Measurements from ENCODE around the gene POU2AF3.
"Not testable (repeated sequence)": the region's sequence is repeated elsewhere in the genome, so short reads cannot be mapped to it uniquely, and the experiment has no call there.

Gene POU2AF3

GRCh38 chr11:111298413-111299100 lies at the start of gene POU2AF3:
Gene POU2AF3 (plus strand): TSS chr11:111298546. CDS start chr11:111298582, 36 bp downstream.
- FAIRE-seq: no peak
- no peak for TF ChIP-seq POLR2A (IDR thresholded peaks at IDR 0.05; ENCODE audit: low read depth, low read length)
- DNase-seq (ENCODE audit: insufficient read length, low spot score): no peak

DNA sequence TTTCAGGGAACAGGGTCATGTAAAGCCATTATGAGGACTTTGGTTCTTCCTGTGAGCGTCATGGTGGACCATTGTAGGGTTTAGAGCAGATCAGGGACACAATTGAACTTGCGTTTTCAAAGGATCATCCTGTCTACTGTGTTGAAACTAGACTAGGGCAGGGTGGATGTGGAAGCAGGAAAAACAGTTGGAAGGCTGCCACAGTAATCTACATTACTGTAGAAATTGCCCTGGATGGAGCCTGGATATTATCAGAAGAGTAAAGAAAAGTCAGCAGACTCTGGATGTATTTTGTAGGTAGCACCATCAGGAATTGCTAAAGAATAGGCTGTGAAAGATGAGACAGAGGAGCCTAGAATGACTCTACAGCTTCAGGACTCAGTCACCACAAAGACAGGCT lies 47.4 kb upstream of the POU2AF3 start:
- no peak for DNase-seq (ENCODE audit: insufficient read length, low spot score)
- FAIRE-seq: no peak
- no peak for TF ChIP-seq POLR2A (IDR thresholded peaks at IDR 0.05; ENCODE audit: low read depth, low read length)

GRCh38 chr11:111253131-111253530 lies 45.2 kb upstream of the POU2AF3 start:
- no peak for DNase-seq (ENCODE audit: insufficient read length, low spot score)
- no peak for FAIRE-seq
- TF ChIP-seq POLR2A (IDR thresholded peaks at IDR 0.05; ENCODE audit: low read depth, low read length): no peak

DNA sequence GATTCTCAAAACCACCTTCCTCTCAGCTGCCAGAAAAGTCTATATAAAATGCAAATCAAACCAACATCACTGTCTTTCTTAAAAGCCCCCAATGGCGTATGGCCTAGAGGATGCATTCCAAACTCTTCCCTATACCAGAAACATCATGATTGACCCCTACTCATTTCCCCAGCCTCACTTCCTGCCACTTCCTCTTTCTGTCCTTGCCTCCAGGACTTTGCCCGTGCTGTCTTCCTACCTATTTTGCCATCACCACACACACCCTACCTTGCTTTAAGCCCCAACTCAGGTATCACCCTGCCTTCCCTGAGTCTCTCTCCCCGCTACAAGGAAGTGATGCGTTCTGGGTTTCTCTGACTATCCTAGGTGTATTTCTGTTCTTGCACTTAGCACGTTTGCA lies 44.7 kb upstream of the POU2AF3 start:
- DNase-seq (ENCODE audit: insufficient read length, low spot score) (no peak), FAIRE-seq (no peak)
- no peak for TF ChIP-seq POLR2A (IDR thresholded peaks at IDR 0.05; ENCODE audit: low read depth, low read length)

DNA sequence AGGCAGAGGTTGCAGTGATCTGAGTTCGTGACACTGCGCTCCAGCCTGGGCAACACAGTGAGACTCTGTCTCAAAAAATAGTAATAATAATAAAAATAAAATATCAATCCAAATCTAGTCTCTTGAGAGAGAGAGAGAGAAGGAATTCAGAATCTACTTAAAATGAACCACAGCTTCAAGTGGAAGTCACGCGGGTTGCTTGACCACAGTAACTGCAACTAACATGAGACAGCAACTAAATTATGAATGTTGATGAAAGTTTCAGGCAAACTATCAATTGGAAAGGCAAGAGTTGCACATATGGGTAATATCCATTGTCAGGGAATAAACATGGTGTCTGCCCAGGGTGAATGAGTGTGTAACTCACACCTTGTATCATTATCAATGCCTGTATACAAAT lies 40.3 kb upstream of the POU2AF3 start:
- no peak for TF ChIP-seq POLR2A (IDR thresholded peaks at IDR 0.05; ENCODE audit: low read depth, low read length)
- FAIRE-seq (no peak), DNase-seq (ENCODE audit: insufficient read length, low spot score) (no peak)

- TF ChIP-seq POLR2A (IDR thresholded peaks at IDR 0.05; ENCODE audit: low read depth, low read length): no peak
- DNase-seq (ENCODE audit: insufficient read length, low spot score) (no peak), FAIRE-seq (no peak)
Measured at GRCh38 chr11:111259896-111260295, 38.5 kb upstream of the POU2AF3 start.

- FAIRE-seq (no peak), DNase-seq (ENCODE audit: insufficient read length, low spot score) (no peak)
- TF ChIP-seq POLR2A (IDR thresholded peaks at IDR 0.05; ENCODE audit: low read depth, low read length): no peak
Measured at GRCh38 chr11:111260811-111261210, 37.5 kb upstream of the POU2AF3 start.

DNA sequence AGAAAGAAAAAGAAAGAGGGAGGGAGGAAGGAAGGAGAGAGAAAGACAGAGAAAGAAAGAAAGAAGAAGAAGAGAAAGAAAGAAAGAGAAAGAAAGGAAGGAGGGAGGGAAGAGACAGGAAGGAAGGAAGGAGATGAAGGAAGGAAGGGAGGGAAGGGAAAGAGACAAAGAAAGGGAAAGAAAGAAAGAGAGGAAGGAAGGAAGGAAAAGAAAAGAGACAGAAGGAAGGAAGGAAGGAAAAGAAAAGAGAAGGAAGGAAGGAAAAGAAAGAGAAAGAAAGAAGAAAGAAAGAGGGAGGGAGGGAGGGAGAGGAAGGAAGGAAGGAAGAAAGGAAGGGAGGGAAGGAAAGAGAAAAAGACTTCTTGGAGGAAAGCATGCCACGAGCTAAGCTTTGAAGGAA lies 33.7 kb upstream of the POU2AF3 start:
- DNase-seq (ENCODE audit: insufficient read length, low spot score) (no peak), FAIRE-seq (no peak)
- no peak for TF ChIP-seq POLR2A (IDR thresholded peaks at IDR 0.05; ENCODE audit: low read depth, low read length)

- FAIRE-seq (no peak), DNase-seq (ENCODE audit: insufficient read length, low spot score) (no peak)
Measured at GRCh38 chr11:111265421-111265820, 32.9 kb upstream of the POU2AF3 start.

DNA sequence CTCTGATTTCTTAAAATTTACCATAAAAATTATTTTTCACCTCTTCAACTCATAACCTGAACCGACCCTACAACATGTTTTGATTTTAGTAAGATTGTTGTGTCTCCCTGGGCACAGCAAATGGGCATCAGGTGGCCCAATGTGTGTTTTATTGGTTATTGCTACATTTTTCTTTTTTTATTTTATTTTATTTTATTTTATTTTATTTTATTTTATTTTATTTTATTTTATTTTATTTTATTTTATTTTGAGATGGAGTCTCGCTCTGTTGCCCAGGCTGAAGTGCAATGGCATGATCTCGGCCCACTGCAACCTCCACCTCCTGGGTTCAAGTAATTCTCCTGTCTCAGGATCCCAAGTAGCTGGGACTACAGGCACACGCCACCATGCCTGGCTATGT lies 30.0 kb upstream of the POU2AF3 start:
- FAIRE-seq; DNase-seq (ENCODE audit: insufficient read length, low spot score): not testable (repeated sequence)

More at GRCh38 chr11:111265421-111265820, 32.9 kb upstream of the POU2AF3 start:
- TF ChIP-seq POLR2A (IDR thresholded peaks at IDR 0.05; ENCODE audit: low read depth, low read length): no peak

DNA sequence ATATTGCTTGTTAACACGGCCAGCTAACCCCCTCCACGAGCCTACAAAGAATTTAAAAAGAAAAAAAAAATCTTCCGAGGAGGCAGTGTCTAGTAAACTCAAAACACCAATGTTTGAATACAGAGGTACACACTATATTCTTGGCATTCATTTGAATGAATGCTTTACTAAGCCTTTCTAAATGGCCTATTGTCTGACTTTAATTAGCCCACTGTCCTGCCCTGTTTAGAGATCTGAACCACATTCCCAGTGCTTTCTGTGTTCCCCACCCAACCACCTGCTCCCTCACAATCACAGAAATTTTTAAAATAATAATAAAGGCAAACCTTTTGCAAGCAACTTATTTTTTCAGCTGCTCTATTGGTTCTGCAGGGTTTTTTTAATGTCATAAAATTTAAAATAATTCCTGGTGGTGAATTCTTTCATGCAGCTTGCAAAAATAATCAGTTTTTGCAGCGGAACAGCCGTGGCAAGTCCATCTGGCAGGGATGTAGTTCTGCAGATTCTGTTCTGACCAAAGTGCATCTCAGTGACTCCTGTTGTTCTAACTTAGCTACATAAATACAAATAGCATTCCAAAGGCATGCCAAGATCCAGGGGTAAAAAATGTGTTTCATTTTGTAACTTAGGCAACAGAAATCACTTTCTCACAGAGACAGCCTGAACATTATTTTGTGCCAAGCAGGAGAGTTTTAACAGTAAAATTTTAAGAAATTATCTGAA lies 29.0 kb upstream of the POU2AF3 start:
- TF ChIP-seq POLR2A (IDR thresholded peaks at IDR 0.05; ENCODE audit: low read depth, low read length): no peak
- DNase-seq (ENCODE audit: insufficient read length, low spot score): no peak
- no peak for FAIRE-seq

DNA sequence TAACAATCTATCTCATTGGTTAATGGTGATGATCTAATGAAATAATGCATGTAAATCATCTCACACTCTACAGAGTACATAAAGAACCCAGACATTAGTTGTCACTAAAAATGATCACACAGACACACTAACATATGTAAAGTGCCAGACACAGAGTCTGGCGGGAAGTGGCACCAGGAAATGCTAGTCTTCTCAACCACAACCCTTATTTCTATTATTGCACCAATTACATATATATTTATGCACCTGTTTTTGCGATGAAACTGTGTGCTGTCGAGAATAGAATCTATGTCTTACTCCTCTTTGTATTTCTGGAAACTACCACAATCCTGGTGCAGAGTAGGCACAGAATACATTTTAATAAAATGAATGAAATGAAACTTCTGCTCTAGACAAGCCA lies 25.9 kb upstream of the POU2AF3 start:
- DNase-seq (ENCODE audit: insufficient read length, low spot score) (no peak), FAIRE-seq (no peak)
- no peak for TF ChIP-seq POLR2A (IDR thresholded peaks at IDR 0.05; ENCODE audit: low read depth, low read length)

DNA sequence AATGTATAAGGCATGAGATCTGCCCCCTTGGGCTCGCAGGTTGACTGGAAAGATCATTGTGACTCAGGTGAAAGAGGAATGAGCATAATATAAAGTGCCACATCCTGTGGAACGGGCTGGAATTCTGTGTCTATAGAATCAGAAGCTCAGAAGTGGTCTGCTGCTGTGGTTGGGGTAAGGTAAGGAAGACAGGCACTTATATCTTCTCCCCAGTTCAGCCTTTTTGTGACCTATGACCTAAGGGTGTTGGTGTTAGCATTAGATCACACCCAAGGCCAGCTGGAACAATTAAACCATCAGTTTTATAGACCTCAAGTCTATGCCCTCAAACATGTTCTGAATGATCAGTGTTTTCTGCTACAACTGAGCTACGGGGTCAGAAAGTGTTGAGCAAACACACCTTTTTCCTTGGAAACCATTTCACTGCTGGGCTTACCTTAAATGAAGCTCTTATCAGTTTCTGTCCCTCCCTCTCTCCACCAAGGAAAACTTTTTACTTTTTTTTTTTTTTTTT lies 15.7 kb upstream of the POU2AF3 start:
- TF ChIP-seq POLR2A (IDR thresholded peaks at IDR 0.05; ENCODE audit: low read depth, low read length): no peak
- DNase-seq (ENCODE audit: insufficient read length, low spot score): no peak
- FAIRE-seq: no peak

- no peak for FAIRE-seq
- no peak for DNase-seq (ENCODE audit: insufficient read length, low spot score)
Measured at GRCh38 chr11:111283945-111284481, 14.3 kb upstream of the POU2AF3 start.

More at GRCh38 chr11:111283945-111284481, 14.3 kb upstream of the POU2AF3 start:
- TF ChIP-seq POLR2A (IDR thresholded peaks at IDR 0.05; ENCODE audit: low read depth, low read length): no peak
